Measurements from ENCODE around the gene GRPEL2. TPM values are rescaled to one million over a fixed set of nuclear protein-coding genes. Genes with fewer than 3 reads are reported as not detected.

The GRPEL2 gene, protein sequence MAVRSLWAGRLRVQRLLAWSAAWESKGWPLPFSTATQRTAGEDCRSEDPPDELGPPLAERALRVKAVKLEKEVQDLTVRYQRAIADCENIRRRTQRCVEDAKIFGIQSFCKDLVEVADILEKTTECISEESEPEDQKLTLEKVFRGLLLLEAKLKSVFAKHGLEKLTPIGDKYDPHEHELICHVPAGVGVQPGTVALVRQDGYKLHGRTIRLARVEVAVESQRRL
- 27.0 and 42.5 TPM in 2 replicates for total RNA-seq (ENCODE audit: low replicate concordance)

DNA sequence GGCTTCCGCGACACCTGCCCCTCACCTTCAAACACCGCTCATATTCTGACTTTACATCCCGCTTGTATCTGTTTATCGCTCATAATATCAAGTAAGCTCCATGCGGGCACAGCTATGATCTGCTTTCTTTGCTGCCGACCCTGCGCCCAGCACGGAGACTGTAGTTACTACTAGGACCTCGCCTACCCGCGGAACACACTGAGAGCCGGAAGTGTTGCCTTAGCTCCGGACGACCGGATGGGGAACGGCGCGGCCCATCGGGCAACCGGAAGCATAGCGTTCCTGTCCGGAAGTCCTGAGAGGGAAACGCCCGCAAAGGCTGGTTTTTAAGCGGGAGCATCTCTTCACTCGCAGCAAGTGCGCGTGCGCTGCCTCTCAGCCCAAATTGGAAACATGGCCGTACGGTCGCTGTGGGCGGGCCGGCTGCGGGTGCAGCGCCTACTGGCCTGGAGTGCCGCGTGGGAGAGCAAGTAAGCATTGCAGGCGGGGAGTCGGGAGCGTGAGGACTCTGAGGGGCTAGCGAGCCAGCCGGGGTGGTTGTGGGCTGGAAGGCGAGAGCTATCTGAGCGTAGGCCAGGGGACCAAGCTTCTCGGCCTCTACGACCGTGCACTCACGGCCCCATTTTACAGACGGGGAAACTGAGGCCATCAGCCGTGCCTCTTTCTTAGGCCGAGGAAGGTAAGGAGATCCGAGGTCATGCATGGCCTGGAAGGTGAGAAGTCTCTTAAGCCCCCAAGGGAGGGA is at the start of gene GRPEL2:
Gene GRPEL2, plus strand, starts transcription at position 353 of the 745 bp plus-strand sequence. Its CDS starts 41 bp downstream, at position 394.
- peaks cover 40% of the 10 kb centered on the region for H3K79me2 ChIP-seq (ENCODE audit: low read depth)

DNA sequence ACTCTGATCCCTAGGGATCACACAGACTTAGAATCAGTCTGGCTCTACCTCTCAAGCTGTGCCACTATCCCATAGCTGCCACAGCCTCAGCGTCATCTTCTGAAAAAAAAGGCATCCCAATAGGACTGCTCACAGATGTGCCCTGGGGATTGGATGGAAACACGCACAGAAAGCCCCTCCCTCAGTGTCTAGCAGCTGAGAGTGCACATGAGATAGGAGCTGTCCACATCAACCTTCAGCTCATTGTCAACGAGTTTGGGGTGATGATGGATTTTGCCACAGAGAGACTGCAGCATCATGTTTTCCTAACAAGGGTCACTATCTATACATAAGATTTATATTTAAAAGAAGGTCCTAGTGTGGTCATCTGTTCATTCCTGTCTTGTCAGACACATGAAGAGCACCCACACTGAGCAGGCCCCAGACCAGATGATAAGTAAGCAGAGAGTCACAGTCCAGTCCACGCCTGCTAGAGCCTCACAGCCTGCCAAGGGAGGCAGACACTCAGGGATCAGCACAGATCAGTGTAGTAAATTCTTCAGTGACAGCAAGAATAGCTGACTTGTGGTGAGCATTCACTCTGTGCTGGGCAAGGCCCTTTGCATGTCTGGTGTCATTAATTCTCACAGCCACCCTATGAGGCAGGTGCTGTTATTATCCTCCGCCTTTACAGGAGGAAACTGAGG is 47.8 kb upstream of the GRPEL2 start:
- H3K27ac Mint-ChIP-seq, result no peak overlapping the region

More for the DNA sequence above, at the start of gene GRPEL2:
- Histone ChIP-seq H3K4me3 (peak within 1 kb of the TSS; percentile 60), H3K4me2 (peak within 1 kb of the TSS; percentile 77), H3K27ac (no peak within 1 kb of the TSS), H3K36me3 (peaks cover 14% of the 10 kb centered on the region), H3K27me3 (no peaks in the 10 kb centered on the region), H3F3A (ENCODE audit: low read depth) (peaks cover 5% of the 10 kb centered on the region), H3K9ac (peak within 1 kb of the TSS; percentile 60), H4K20me1 (ENCODE audit: low read depth) (peaks cover 10% of the 10 kb centered on the region), H2AFZ (replicated peaks) (peak within 1 kb of the TSS; percentile 90), H3K9me3 (ENCODE audit: low read depth) (no peaks in the 10 kb centered on the region), H3K4me1 (peaks cover 10% of the 10 kb centered on the region)
- DNase-seq (ENCODE audit: low spot score), result peak; percentile 98
- Mint-ChIP-seq H3K9me3 (no peaks in the 10 kb centered on the region), H3K27ac (peak within 1 kb of the TSS; percentile 88), H3K36me3 (peaks cover 19% of the 10 kb centered on the region), H3K27me3 (ENCODE audit: insufficient read depth, low read depth) (no peaks in the 10 kb centered on the region), H3K4me3 (peak within 1 kb of the TSS; percentile 96), H3K4me1 (peaks cover 24% of the 10 kb centered on the region)
- TF ChIP-seq, protein P1, sequence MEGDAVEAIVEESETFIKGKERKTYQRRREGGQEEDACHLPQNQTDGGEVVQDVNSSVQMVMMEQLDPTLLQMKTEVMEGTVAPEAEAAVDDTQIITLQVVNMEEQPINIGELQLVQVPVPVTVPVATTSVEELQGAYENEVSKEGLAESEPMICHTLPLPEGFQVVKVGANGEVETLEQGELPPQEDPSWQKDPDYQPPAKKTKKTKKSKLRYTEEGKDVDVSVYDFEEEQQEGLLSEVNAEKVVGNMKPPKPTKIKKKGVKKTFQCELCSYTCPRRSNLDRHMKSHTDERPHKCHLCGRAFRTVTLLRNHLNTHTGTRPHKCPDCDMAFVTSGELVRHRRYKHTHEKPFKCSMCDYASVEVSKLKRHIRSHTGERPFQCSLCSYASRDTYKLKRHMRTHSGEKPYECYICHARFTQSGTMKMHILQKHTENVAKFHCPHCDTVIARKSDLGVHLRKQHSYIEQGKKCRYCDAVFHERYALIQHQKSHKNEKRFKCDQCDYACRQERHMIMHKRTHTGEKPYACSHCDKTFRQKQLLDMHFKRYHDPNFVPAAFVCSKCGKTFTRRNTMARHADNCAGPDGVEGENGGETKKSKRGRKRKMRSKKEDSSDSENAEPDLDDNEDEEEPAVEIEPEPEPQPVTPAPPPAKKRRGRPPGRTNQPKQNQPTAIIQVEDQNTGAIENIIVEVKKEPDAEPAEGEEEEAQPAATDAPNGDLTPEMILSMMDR (IDR thresholded peaks at IDR 0.05), result no peak
- TF ChIP-seq EZH2 (IDR thresholded peaks at IDR 0.05), result peak; percentile 60
- no peak for TF ChIP-seq EZH2phosphoT487 (IDR thresholded peaks at IDR 0.05)

DNA sequence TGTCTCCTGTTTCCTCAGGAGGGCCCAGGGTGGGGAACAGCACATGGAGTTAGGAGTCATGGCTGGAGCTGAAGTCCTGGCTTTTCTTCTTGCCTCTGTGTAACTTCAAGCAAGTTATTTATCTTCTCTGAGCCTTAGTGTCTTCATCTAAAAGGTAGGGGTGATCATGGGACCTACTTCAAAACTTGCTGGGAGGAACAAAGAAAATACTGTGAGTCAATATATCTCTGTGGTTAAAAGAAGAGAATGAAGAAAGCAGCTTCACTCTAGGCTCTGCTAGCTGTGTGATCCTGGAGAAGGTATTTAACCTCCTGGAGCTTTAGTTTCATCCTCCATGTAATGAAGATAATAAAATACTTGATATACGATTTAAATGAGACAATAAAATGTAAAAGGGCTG is 47.1 kb upstream of the GRPEL2 start:
- no peak for DNase-seq (ENCODE audit: low spot score)
- H3K79me2 ChIP-seq (ENCODE audit: low read depth), result no peaks in the 10 kb centered on the region
- peaks cover 11% of the 10 kb centered on the region for H3K27me3 Mint-ChIP-seq (ENCODE audit: insufficient read depth, low read depth)
- no peak overlapping the region for H2AFZ ChIP-seq (replicated peaks)
- H3K4me1 ChIP-seq, result peaks cover 8% of the 10 kb centered on the region
- H3K27ac Mint-ChIP-seq, result no peak overlapping the region
- no peaks in the 10 kb centered on the region for H4K20me1 ChIP-seq (ENCODE audit: low read depth)
- no peak overlapping the region for H3K4me3 ChIP-seq
- H3K27ac ChIP-seq, result no peak overlapping the region
- H3K4me1 Mint-ChIP-seq, result peaks cover 16% of the 10 kb centered on the region
- no peak for TF ChIP-seq EZH2phosphoT487 (IDR thresholded peaks at IDR 0.05)
- no peak for TF ChIP-seq EZH2 (IDR thresholded peaks at IDR 0.05)
- TF ChIP-seq, protein P1 (IDR thresholded peaks at IDR 0.05), result no peak
- no peak overlapping the region for H3K4me2 ChIP-seq
- H3K36me3 Mint-ChIP-seq, result no peaks in the 10 kb centered on the region
- H3K9me3 Mint-ChIP-seq, result no peaks in the 10 kb centered on the region
- no peak overlapping the region for H3K4me3 Mint-ChIP-seq
- no peaks in the 10 kb centered on the region for H3K36me3 ChIP-seq
- H3K27me3 ChIP-seq, result no peaks in the 10 kb centered on the region
- H3K9ac ChIP-seq, result no peak overlapping the region
- no peaks in the 10 kb centered on the region for H3F3A ChIP-seq (ENCODE audit: low read depth)
- H3K9me3 ChIP-seq (ENCODE audit: low read depth), result no peaks in the 10 kb centered on the region

More for the DNA sequence above, 47.8 kb upstream of the GRPEL2 start:
- Histone ChIP-seq H3K4me2 (no peak overlapping the region), H3F3A (ENCODE audit: low read depth) (no peaks in the 10 kb centered on the region), H3K9me3 (ENCODE audit: low read depth) (no peaks in the 10 kb centered on the region), H4K20me1 (ENCODE audit: low read depth) (no peaks in the 10 kb centered on the region), H3K36me3 (no peaks in the 10 kb centered on the region), H3K9ac (no peak overlapping the region), H2AFZ (replicated peaks) (no peak overlapping the region), H3K4me3 (no peak overlapping the region), H3K79me2 (ENCODE audit: low read depth) (no peaks in the 10 kb centered on the region), H3K27ac (no peak overlapping the region), H3K4me1 (peaks cover 8% of the 10 kb centered on the region), H3K27me3 (no peaks in the 10 kb centered on the region)
- TF ChIP-seq EZH2 (IDR thresholded peaks at IDR 0.05) (no peak), EZH2phosphoT487 (IDR thresholded peaks at IDR 0.05) (no peak)
- TF ChIP-seq, protein P1 (IDR thresholded peaks at IDR 0.05), result no peak
- DNase-seq (ENCODE audit: low spot score), result no peak
- Mint-ChIP-seq H3K27me3 (ENCODE audit: insufficient read depth, low read depth) (peaks cover 14% of the 10 kb centered on the region), H3K4me1 (peaks cover 16% of the 10 kb centered on the region), H3K4me3 (no peak overlapping the region), H3K9me3 (no peaks in the 10 kb centered on the region), H3K36me3 (no peaks in the 10 kb centered on the region)

All from neural progenitor cell (in vitro differentiated cells).